GM12891 (cell line): ENCODE data around the gene GNG13.

Experiments
- POLR2A ChIP-seq: IDR thresholded peaks from 2 replicates; pipeline ENCODE4 v1.6.1; 2011; ENCODE audit warnings: low read depth, low read length, control low read depth
- POLR2AphosphoS5 ChIP-seq: IDR thresholded peaks from 2 replicates; pipeline ENCODE4 v1.6.1; 2011; ENCODE audit warnings: low read depth, low read length, control low read depth
- POU2F2 ChIP-seq: IDR thresholded peaks from 2 replicates; pipeline ENCODE4 v1.6.1; 2011; ENCODE audit warnings: low read depth, mild to moderate bottlenecking, control low read depth, low read length, moderate library complexity
- SPI1 ChIP-seq: IDR thresholded peaks from 2 replicates; pipeline ENCODE4 v1.6.1; 2011; ENCODE audit warnings: low read depth, low read length, control low read depth
- TAF1 ChIP-seq: IDR thresholded peaks from 2 replicates; pipeline ENCODE4 v1.6.1; 2011; ENCODE audit warnings: low read depth, low read length, control low read depth

- no peak for TF ChIP-seq POLR2AphosphoS5
- no peak for TF ChIP-seq POU2F2
- TF ChIP-seq POLR2A = no peak
- TF ChIP-seq TAF1 = no peak
- TF ChIP-seq SPI1 = no peak
Observed at GRCh38 chr16:830871-831570, 30.5 kb upstream of the GNG13 start.
